OCI-LY7 (cell line): Measurements from ENCODE around the gene FBXO7. TPM values are rescaled to one million over a fixed set of nuclear protein-coding genes. Genes with fewer than 3 reads are reported as not detected.

ENCODE experiments used
- BruUV-seq: library from RNA; stranded (reverse); fragments of 400-500 nt; replicated peaks from 2 replicates; lab custom pipeline; 2021; lab: Mats Ljungman, UMichigan
- CTCF ChIA-PET: fragments of 300-600 bp; sonication (Branson Sonifier 250); formaldehyde crosslinking; loops from one replicate; lab custom pipeline; 2022; ENCODE audit warnings: antibody characterized with exemption; ENCODE audit not compliant: unreplicated experiment; lab: Charles Lee
- POLR2A ChIA-PET: fragments of 300-600 bp; sonication (Branson Sonifier 250); formaldehyde crosslinking; loops from one replicate; lab custom pipeline; 2022; ENCODE audit warnings: antibody characterized with exemption; lab: Charles Lee
- DNase-seq: peaks from one replicate; pipeline ENCODE4 v3.0.0-alpha.2; 2015; ENCODE audit warnings: low spot score
- H2AFZ ChIP-seq: fragments of 200-600 bp; sonication (generic), shearing (Covaris generic); 2 replicates; pipeline ENCODE4 v1.6.1; 2014; ENCODE audit warnings: mild to moderate bottlenecking, antibody characterized with exemption, low read length, moderate library complexity
- H3K27ac ChIP-seq: fragments of 200-600 bp; sonication (generic); 2 replicates; pipeline ENCODE4 v1.5.1; 2014; ENCODE audit warnings: mixed run types, low read depth, mild to moderate bottlenecking, moderate library complexity, low read length, inconsistent platforms; ENCODE audit not compliant: poor library complexity, severe bottlenecking
- H3K36me3 ChIP-seq: fragments of 200-600 bp; sonication (generic); 2 replicates; pipeline ENCODE4 v1.6.1; 2014; ENCODE audit warnings: mild to moderate bottlenecking, antibody characterized with exemption, low read length, moderate library complexity, mixed read lengths; ENCODE audit not compliant: insufficient read depth
- H3K4me1 ChIP-seq: fragments of 200-600 bp; sonication (generic); 2 replicates; pipeline ENCODE4 v1.5.1; 2014; ENCODE audit warnings: mild to moderate bottlenecking, low read length; ENCODE audit not compliant: insufficient read depth, poor library complexity, severe bottlenecking
- H3K4me2 ChIP-seq: fragments of 200-600 bp; sonication (generic); 2 replicates; pipeline ENCODE4 v1.6.1; 2014; ENCODE audit warnings: mild to moderate bottlenecking, low read length
- H3K4me3 ChIP-seq: fragments of 200-600 bp; sonication (generic); 2 replicates; pipeline ENCODE4 v1.5.1; 2014; ENCODE audit warnings: mild to moderate bottlenecking, low read depth, low read length; ENCODE audit not compliant: poor library complexity, severe bottlenecking
- H3K79me2 ChIP-seq: fragments of 200-600 bp; sonication (generic); 2 replicates; pipeline ENCODE4 v1.6.1; 2016; ENCODE audit warnings: low read depth, mild to moderate bottlenecking, low read length, moderate library complexity, mixed read lengths; ENCODE audit not compliant: insufficient read depth
- H3K9me2 ChIP-seq: fragments of 200-600 bp; sonication (generic); 2 replicates; pipeline ENCODE4 v1.6.1; 2016; ENCODE audit warnings: mild to moderate bottlenecking, low read length, mixed read lengths; ENCODE audit not compliant: insufficient read depth
- H3K9me3 ChIP-seq: fragments of 200-600 bp; sonication (generic); 2 replicates; pipeline ENCODE4 v1.6.1; 2014; ENCODE audit warnings: mild to moderate bottlenecking, mixed run types, low read length, mixed read lengths
- H4K20me1 ChIP-seq: fragments of 200-600 bp; sonication (generic); 2 replicates; pipeline ENCODE4 v1.6.1; 2014; ENCODE audit warnings: mild to moderate bottlenecking, antibody characterized with exemption, low read length, moderate library complexity, mixed read lengths; ENCODE audit not compliant: insufficient read depth
- CTCF ChIP-seq: fragments of 200-600 bp; sonication (generic); conservative IDR thresholded peaks from 2 replicates; pipeline ENCODE4 v1.5.1; 2014; ENCODE audit warnings: mild to moderate bottlenecking, antibody characterized with exemption, low read length, moderate library complexity, mixed read lengths
- EZH2phosphoT487 ChIP-seq: fragments of 200-600 bp; sonication (generic); IDR thresholded peaks from 2 replicates; pipeline ENCODE4 v1.6.1; 2018; ENCODE audit warnings: low read depth, borderline replicate concordance, mild to moderate bottlenecking, mixed run types, antibody characterized with exemption, low read length, moderate library complexity, mixed read lengths
- intact Hi-C: fragments of 100-400 bp; cut with micrococcal nuclease; formaldehyde crosslinking; loops from one replicate; pipeline ENCODE4 v1.10.0; 2022; ENCODE audit not compliant: unreplicated experiment
- total RNA-seq, 2 experiments: library from RNA; depleted of rRNA in 1 of 2; stranded (reverse); fragments of >200 nt in 1 of 2; shearing (Covaris generic) in 1 of 2; gene quantifications; 2 replicates each; pipeline ENCODE4 v1.2.3, GENCODE V29; 2014 to 2022

The FBXO7 gene
- total RNA-seq, 2 experiments from 2014 or later: 73.8 to 81.9 TPM

- intact Hi-C loops: no loop called here
- BruUV-seq: no TSS peak
- H2AFZ ChIP-seq: no peak overlapping the region
- no peak overlapping the region for H3K4me2 ChIP-seq
- POLR2A ChIA-PET: no interaction called here
- CTCF ChIA-PET: no interaction called here
- no peak for DNase-seq
- H3K9me3 ChIP-seq: no peaks in the 10 kb centered on the region
- no peaks in the 10 kb centered on the region for H3K36me3 ChIP-seq
- no peaks in the 10 kb centered on the region for H3K4me1 ChIP-seq
- TF ChIP-seq CTCF: no peak
- TF ChIP-seq EZH2phosphoT487: no peak
- no peaks in the 10 kb centered on the region for H3K79me2 ChIP-seq
- H3K9me2 ChIP-seq: no peaks in the 10 kb centered on the region
- no peak overlapping the region for H3K4me3 ChIP-seq
- no peaks in the 10 kb centered on the region for H4K20me1 ChIP-seq
- no peak overlapping the region for H3K27ac ChIP-seq
These were observed 65.2 kb downstream of the FBXO7 start for GRCh38 chr22:32539631-32540421.

- DNase-seq: no peak
- Histone ChIP-seq H3K9me2 (no peaks in the 10 kb centered on the region), H3K9me3 (no peaks in the 10 kb centered on the region), H3K36me3 (no peaks in the 10 kb centered on the region), H3K79me2 (no peaks in the 10 kb centered on the region), H2AFZ (no peak overlapping the region), H3K27ac (no peak overlapping the region), H4K20me1 (no peaks in the 10 kb centered on the region), H3K4me2 (no peak overlapping the region), H3K4me1 (no peaks in the 10 kb centered on the region), H3K4me3 (no peak overlapping the region)
- POLR2A ChIA-PET: no interaction called here
- no TSS peak for BruUV-seq
- CTCF ChIA-PET: no interaction called here
- intact Hi-C loops: no loop called here
- TF ChIP-seq CTCF (no peak), EZH2phosphoT487 (no peak)
These were observed 66.9 kb downstream of the FBXO7 start for GRCh38 chr22:32541481-32541880.

- H3K9me2 ChIP-seq: no peaks in the 10 kb centered on the region
- H4K20me1 ChIP-seq: no peaks in the 10 kb centered on the region
These were observed 67.6 kb downstream of the FBXO7 start for GRCh38 chr22:32542066-32542676.

More at GRCh38 chr22:32542066-32542676, 67.6 kb downstream of the FBXO7 start:
- no peak overlapping the region for H3K4me2 ChIP-seq
- H3K4me1 ChIP-seq: no peaks in the 10 kb centered on the region
- intact Hi-C loops: no loop called here
- ChIA-PET POLR2A (no interaction called here), CTCF (no interaction called here)
- TF ChIP-seq EZH2phosphoT487 (no peak), CTCF (no peak)
- H2AFZ ChIP-seq: no peak overlapping the region
- H3K27ac ChIP-seq: no peak overlapping the region
- BruUV-seq: no TSS peak
- H3K4me3 ChIP-seq: no peak overlapping the region
- DNase-seq: no peak
- H3K36me3 ChIP-seq: no peaks in the 10 kb centered on the region
- no peaks in the 10 kb centered on the region for H3K9me3 ChIP-seq
- H3K79me2 ChIP-seq: no peaks in the 10 kb centered on the region
